ENCODE measurements around the gene SLC7A7.
"Not testable (repeated sequence)": the region's sequence is repeated elsewhere in the genome, so short reads cannot be mapped to it uniquely, and the experiment has no call there.

The SLC7A7 gene

DNA sequence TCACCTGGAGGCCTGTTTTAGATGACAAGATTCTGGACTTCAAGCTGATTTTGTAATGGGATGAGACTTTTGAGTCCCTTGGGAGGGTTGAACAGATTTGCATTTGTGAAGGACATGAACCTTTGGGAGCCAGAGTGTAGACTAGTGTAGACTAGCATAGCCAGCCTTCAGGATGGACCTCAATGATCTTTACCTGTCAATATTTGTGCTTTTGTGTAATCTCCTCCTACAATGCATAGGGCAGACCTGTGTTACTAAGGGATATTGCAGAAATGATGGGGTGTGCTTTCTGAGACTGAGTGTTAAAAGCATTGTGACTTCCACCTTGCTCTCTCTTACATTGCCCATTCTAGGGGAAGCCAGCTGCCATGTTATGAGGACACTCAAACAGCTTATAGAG lies 46.4 kb upstream of the SLC7A7 start:
- Histone ChIP-seq H3K9me3 (ENCODE audit: control insufficient read depth, insufficient read depth, low read depth, low read length) (no peaks in the 10 kb centered on the region), H3K27ac (ENCODE audit: extremely low read depth, low read depth, low read length) (no peak overlapping the region), H3K4me3 (ENCODE audit: low read depth, low read length) (no peak overlapping the region), H3K36me3 (ENCODE audit: control insufficient read depth in 2 of 2, insufficient read depth in 1 of 2, low read length in 2 of 2) (no peaks in the 10 kb centered on the region), H3K4me1 (ENCODE audit: control insufficient read depth, insufficient read depth, low read length) (no peaks in the 10 kb centered on the region; the same call in 1 of the 2 replicates)
- no peak for TF ChIP-seq ZNF514 (tag by site-specific recombination; IDR thresholded peaks at IDR 0.05)
- TF ChIP-seq ZNF621 (tag by site-specific recombination; IDR thresholded peaks at IDR 0.05), result no peak
- no peak for TF ChIP-seq ZNF549 (tag by site-specific recombination; IDR thresholded peaks at IDR 0.05)
- TF ChIP-seq, protein P1, sequence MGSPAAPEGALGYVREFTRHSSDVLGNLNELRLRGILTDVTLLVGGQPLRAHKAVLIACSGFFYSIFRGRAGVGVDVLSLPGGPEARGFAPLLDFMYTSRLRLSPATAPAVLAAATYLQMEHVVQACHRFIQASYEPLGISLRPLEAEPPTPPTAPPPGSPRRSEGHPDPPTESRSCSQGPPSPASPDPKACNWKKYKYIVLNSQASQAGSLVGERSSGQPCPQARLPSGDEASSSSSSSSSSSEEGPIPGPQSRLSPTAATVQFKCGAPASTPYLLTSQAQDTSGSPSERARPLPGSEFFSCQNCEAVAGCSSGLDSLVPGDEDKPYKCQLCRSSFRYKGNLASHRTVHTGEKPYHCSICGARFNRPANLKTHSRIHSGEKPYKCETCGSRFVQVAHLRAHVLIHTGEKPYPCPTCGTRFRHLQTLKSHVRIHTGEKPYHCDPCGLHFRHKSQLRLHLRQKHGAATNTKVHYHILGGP (tag by site-specific recombination; IDR thresholded peaks at IDR 0.05), result no peak
- no peak for TF ChIP-seq REPIN1 (tag by site-specific recombination; IDR thresholded peaks at IDR 0.05; ENCODE audit: low read depth)
- TF ChIP-seq ZFHX2 (tag by site-specific recombination; conservative IDR thresholded peaks at IDR 0.05), result no peak
- TF ChIP-seq ZNF580 (tag by site-specific recombination; IDR thresholded peaks at IDR 0.05), result no peak
- no peak for TF ChIP-seq IKZF3 (tag by site-specific recombination; IDR thresholded peaks at IDR 0.05)
- no peak for TF ChIP-seq ZNF391 (tag by site-specific recombination; IDR thresholded peaks at IDR 0.05; ENCODE audit: borderline replicate concordance, low read depth)
- no peak for TF ChIP-seq ZNF585B (tag by site-specific recombination; IDR thresholded peaks at IDR 0.05)
- no peak for TF ChIP-seq ZIC2 (tag by site-specific recombination; IDR thresholded peaks at IDR 0.05)
- no peak for TF ChIP-seq ZNF501 (tag by site-specific recombination; IDR thresholded peaks at IDR 0.05)
- TF ChIP-seq ZNF76 (tag by site-specific recombination; IDR thresholded peaks at IDR 0.05; ENCODE audit: borderline replicate concordance, low read depth), result no peak
- no peak for TF ChIP-seq ZSCAN4 (tag by site-specific recombination; IDR thresholded peaks at IDR 0.05)
- TF ChIP-seq ZNF830 (tag by site-specific recombination; IDR thresholded peaks at IDR 0.05; ENCODE audit: low read depth), result no peak
- CTCF ChIA-PET, result interaction anchor here (0.7 to 3.7 kb wide), 7 partner anchors 8 to 320 kb away, joined by 3 to 29 read pairs (median 5); partner anchors contain the start of gene LRP10
- POLR2A ChIA-PET, result no interaction called here

DNA sequence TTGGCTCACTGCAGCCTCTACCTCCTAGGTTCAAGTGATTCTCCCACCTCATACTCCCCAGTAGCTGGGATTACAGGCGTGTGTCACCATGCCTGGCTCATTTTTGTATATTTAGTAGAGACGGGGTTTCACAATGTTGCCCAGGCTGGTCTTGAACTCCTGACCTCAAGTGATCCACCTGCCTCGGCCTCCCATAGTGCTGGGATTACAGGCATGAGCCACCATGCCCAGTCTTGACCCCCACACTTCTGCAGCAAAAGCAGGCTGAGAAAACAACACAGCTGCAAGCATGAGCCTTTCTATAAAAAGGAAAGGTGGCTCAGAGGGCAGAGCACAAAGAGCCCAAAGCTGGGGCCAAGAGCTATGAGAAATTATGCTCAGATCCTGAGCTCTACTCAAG lies 45.1 kb upstream of the SLC7A7 start:
- CTCF ChIA-PET, result interaction anchor here (0.6 to 1.8 kb wide), 6 partner anchors 12 to 474 kb away, joined by 3 to 7 read pairs (median 4); no protein-coding TSS in a partner anchor
- H3K4me3 ChIP-seq (ENCODE audit: low read depth, low read length); H3K9me3 ChIP-seq (ENCODE audit: control insufficient read depth, insufficient read depth, low read depth, low read length); H3K27ac ChIP-seq (ENCODE audit: extremely low read depth, low read depth, low read length); POLR2A ChIA-PET; H3K36me3 ChIP-seq (ENCODE audit: control insufficient read depth in 2 of 2, insufficient read depth in 1 of 2, low read length in 2 of 2); H3K4me1 ChIP-seq (ENCODE audit: control insufficient read depth, insufficient read depth, low read length): not testable (repeated sequence)

DNA sequence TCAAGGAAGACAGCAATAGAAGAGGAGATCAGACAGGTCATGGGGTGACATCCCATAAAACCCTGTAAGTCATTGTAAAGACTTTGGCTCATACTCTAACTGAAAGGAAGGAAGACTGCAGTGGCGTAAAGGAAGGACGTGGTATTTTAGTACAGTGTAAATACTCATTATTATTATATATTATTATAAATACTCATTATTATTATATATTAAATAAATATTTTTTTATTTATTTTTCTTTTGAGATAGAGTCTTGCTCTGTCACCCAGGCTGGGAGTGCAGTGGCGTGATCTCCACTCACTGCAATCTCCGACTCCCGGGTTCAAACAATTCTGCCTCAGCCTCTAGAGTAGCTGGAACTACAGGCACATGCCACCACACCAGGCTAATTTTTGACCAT lies 41.2 kb upstream of the SLC7A7 start:
- TF ChIP-seq ZBTB17 (tag by site-specific recombination; IDR thresholded peaks at IDR 0.05), result no peak
- TF ChIP-seq ZNF169 (tag by site-specific recombination; IDR thresholded peaks at IDR 0.05), result no peak
- TF ChIP-seq ZIC2 (tag by site-specific recombination; IDR thresholded peaks at IDR 0.05), result no peak
- no peak for TF ChIP-seq SP7 (tag by site-specific recombination; IDR thresholded peaks at IDR 0.05)
- no peaks in the 10 kb centered on the region for H3K9me3 ChIP-seq (ENCODE audit: control insufficient read depth, insufficient read depth, low read depth, low read length)
- no peaks in the 10 kb centered on the region for H3K4me1 ChIP-seq (ENCODE audit: control insufficient read depth, insufficient read depth, low read length)
- ChIA-PET POLR2A (no interaction called here), CTCF (interaction anchor here (0.6 to 4.2 kb wide), 4 partner anchors 44 to 196 kb away, joined by 3 to 34 read pairs (median 6); no protein-coding TSS in a partner anchor)
- no peak overlapping the region for H3K4me3 ChIP-seq (ENCODE audit: low read depth, low read length)
- no peak overlapping the region for H3K27ac ChIP-seq (ENCODE audit: extremely low read depth, low read depth, low read length)
- H3K36me3 ChIP-seq (ENCODE audit: control insufficient read depth in 2 of 2, insufficient read depth in 1 of 2, low read length in 2 of 2), result no peaks in the 10 kb centered on the region
